ENCODE data around the gene NOL12. TPM values are rescaled to one million over a fixed set of nuclear protein-coding genes. Genes with fewer than 3 reads are reported as not detected.
"Not testable (repeated sequence)": the region's sequence is repeated elsewhere in the genome, so short reads cannot be mapped to it uniquely, and the experiment has no call there.

The NOL12 gene
- total RNA-seq, 1 experiment from 2014 or later = 26.2 TPM

DNA sequence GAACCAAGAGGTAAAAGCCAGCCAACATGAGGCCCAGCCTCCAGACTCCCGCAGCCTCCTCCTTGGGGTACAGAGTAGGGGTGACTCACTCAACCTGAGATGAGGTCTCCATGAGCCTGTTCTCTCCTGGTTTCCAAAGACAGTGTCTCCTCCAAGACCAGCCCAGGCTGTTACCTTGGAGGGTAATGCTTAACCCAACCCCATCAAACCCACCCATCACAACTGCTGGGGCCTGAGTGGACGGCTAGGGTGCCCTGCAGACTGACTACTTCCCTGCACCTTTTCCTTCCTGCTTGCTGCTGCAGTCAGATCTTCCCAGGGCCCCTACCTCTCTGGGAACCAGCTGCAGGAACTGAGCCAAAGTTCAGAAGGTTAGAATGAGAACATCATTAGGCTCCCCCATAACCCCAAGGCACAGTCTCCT is 5.1 kb upstream of the NOL12 start:
- Histone ChIP-seq H3K27ac (no peak overlapping the region), H3K9me3 (replicated peaks) (no peaks in the 10 kb centered on the region), H3K4me1 (0 out of 2 replicates have a peak, but pooled peaks cover 2% of the 10 kb centered on the region), H3K36me3 (peaks cover 7% of the 10 kb centered on the region; the same call in 1 of the 2 replicates), H3K27me3 (no peaks in the 10 kb centered on the region), H3K4me3 (no peak overlapping the region)
- no peak for DNase-seq

DNA sequence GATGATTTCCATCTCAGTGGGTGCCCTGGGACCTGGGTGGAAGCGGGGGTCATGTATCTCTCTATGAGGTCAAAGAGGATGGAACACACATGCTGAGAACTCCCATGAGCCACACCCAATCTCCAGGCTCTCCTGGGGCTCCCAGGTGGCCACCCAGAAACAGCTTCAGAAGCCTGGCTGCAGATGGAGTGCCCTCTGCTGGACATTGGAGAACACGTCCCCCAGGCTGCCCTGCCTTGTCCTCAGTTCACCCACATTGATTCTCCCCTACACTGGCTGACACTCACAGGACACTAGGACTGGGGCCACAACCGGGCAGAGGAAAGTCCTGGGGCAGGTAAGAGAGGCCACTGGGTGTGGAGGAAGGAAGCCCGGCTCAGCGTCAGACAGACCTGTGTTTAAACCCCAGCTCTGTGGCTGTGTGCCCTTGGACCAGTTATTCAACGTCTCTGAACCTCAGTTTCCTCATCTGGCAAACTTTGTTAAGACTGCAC is 4.5 kb upstream of the NOL12 start:
- Histone ChIP-seq H3K4me3 (no peak overlapping the region), H3K27ac (no peak overlapping the region), H3K9me3 (replicated peaks) (no peaks in the 10 kb centered on the region), H3K27me3 (no peaks in the 10 kb centered on the region), H3K36me3 (peaks cover 7% of the 10 kb centered on the region; the same call in 1 of the 2 replicates), H3K4me1 (0 out of 2 replicates have a peak, but pooled peaks cover 2% of the 10 kb centered on the region)
- DNase-seq = peak; percentile 77 to 88

DNA sequence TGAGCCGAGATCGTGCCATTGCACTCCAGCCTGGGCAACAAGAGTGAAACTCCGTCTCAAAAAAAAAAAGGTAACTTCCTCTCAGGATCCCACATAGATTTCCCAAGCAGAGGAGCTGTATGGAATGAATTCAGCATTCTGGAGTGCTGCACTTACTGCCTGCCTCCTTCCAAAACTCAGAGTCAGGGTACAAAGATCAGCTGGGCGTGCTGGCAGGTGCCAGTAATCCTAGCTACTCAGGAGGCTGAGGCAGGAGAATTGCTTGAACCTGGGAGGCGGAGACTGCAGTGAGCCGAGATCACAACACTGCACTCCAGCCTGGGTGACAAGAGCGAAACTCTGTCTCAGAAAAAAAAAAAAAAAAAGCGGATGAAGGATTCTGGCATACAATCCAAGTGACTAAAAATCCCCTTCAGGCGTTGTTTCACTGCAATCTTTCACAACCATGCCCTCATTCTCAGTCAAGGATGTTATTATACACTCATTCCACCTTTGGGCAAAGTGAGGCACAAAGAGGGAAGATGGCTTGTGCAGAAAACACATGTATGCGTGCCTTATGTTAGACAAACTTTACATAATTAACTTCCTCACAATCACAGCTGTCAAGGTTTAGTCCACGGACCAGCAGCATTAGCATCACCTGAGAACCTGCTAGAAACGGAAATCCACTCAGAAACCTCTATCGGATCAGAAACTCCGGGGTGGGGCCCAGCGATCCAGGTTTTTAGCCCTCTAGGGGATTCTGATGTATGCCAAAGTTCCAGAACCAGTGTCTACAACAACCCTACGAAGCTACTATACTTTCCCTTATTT is 1.1 kb upstream of the NOL12 start:
- H3K4me3 ChIP-seq = no peak overlapping the region
- DNase-seq = no peak
- no peaks in the 10 kb centered on the region for H3K9me3 ChIP-seq (replicated peaks)
- no peaks in the 10 kb centered on the region for H3K4me1 ChIP-seq
- H3K27ac ChIP-seq = no peak overlapping the region
- H3K36me3 ChIP-seq = 0 out of 2 replicates have a peak, but pooled peaks cover 6% of the 10 kb centered on the region
- H3K27me3 ChIP-seq = no peaks in the 10 kb centered on the region

DNA sequence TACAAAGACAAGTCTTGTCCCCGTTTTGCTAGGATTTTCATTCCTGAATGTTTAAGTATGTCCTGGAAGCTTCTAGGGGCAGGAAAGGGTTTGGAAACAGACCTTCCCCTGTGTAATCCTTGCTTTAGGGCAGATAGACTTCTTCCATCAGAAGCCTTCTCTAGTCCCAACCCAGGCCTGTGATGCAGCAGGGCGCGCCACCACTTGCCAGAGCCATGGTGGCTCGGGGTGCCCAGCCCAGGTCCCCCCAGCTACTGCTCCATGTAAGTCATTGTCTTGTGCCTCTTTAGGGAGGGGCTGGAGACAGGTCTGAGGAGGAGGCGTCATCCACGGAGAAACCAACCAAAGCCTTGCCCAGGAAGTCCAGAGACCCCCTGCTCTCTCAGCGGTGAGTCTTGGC is 4.3 kb downstream of the NOL12 start:
- Histone ChIP-seq H3K9me3 (replicated peaks) (no peaks in the 10 kb centered on the region), H3K36me3 (peaks cover 15% of the 10 kb centered on the region), H3K27me3 (no peaks in the 10 kb centered on the region), H3K4me3 (no peak overlapping the region), H3K27ac (no peak overlapping the region), H3K4me1 (no peaks in the 10 kb centered on the region)
- DNase-seq = no peak

DNA sequence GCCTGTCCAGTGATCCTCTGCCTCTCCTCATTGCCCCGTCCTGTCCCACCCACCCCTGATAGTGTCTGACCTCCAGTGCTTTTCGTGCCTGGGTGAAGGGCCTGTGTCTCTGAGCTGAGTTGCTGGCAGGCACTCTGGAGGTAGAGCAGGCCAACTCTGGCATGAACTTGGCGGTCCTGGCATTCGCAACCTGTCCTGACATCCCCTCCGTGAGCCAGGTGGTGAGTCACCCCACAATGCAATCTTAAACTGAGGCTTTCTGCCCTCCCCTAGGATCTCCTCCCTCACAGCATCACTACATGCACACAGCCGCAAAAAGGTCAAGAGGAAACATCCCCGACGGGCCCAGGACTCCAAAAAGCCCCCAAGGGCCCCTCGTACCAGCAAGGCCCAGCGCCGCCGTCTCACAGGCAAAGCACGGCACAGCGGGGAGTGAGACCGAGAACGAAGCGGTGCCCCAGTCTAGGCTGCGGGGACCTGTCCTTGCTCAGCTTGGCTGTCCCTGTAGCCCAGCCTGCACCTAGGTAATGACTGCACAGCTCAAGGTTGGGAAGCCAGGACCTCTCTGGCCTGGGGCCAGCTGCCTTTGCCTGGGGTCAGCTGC is 4.9 kb downstream of the NOL12 start:
- Histone ChIP-seq H3K27ac (no peak overlapping the region), H3K9me3 (replicated peaks) (no peaks in the 10 kb centered on the region), H3K4me1 (no peaks in the 10 kb centered on the region), H3K4me3 (no peak overlapping the region), H3K27me3 (no peaks in the 10 kb centered on the region), H3K36me3 (peaks cover 15% of the 10 kb centered on the region)
- DNase-seq = no peak

DNA sequence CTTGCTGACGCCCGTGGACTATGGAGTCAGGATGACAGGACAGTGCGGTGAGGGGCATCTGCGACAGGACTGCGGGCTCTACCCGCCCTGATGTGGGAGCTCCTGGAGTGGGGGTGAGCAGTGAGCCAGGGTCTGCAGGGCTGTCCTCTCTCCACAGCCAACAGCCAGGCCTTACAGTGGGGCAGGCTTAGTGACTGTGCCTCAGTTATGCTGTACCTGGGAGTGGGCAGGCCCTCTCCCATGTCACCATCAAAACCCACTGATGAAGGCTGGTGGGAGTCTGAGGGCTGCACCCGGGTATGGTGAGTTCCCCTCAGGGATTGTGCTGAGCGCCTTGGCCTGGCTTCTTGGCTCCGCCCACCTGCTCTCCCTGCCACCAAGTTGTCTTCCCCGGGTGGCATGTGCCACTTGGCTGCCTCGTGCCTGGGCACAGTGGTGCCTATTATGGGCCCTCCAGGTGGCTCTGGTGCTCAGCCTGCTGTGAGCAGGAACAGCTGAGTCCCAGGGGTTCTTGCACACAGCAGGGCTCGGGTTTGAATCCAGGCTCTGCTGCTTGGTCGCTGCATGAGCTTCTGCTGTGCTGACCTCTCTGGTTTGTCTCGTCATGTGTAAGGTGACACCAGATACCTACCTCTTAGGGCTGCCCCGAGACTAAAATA is 6.6 kb downstream of the NOL12 start:
- peaks cover 15% of the 10 kb centered on the region for H3K36me3 ChIP-seq
- H3K27ac ChIP-seq = no peak overlapping the region
- no peaks in the 10 kb centered on the region for H3K4me1 ChIP-seq
- H3K9me3 ChIP-seq (replicated peaks) = no peaks in the 10 kb centered on the region
- no peaks in the 10 kb centered on the region for H3K27me3 ChIP-seq
- no peak for DNase-seq
- H3K4me3 ChIP-seq = no peak overlapping the region

DNA sequence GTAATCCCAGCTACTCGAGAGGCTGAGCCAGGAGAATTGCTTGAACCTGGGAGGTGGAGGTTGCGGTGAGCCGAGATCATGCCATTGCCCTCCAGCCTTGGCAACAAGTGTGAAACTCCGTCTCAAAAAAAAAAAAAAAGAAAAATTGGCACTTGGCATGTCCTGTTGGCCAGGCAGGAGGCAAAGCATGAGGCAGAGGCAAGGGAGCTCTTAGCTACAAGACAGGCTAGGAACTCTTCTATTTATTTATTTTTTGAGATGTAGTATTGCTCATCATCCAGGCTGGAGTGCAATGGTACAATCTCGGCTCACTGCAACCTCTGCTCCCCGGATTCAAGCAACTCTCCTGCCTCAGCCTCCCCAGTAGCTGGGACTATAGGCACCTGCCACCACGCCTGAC is 8.0 kb downstream of the NOL12 start:
- H3K27me3 ChIP-seq = not testable (repeated sequence)

DNA sequence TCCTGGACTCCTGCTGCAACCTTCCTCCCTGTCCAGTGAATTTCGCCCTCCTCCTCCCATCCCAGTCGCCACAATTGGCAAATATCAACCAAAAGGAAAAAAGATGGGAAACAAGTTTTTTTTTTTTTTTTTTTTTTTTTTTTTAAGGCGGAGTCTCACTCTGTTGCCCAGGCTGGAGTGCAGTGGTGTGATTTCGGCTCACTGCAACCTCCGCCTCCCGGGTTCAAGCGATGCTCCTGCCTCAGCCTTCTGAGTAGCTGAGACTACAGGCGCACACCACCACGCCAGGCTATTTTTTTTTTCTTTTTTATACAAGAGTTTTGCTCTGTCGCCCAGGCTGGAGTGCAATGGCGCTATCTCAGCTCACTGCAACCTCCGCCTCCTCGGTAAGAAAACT is 10.1 kb downstream of the NOL12 start:
- peak overlapping the region; percentile 47 for H3K4me3 ChIP-seq
- H3K27me3 ChIP-seq; H3K9me3 ChIP-seq (replicated peaks); H3K36me3 ChIP-seq; DNase-seq; H3K27ac ChIP-seq; H3K4me1 ChIP-seq: not testable (repeated sequence)

More for the DNA sequence above, 8.0 kb downstream of the NOL12 start:
- not testable (repeated sequence) for H3K4me3 ChIP-seq; H3K27ac ChIP-seq; H3K9me3 ChIP-seq (replicated peaks); H3K4me1 ChIP-seq; DNase-seq
- peaks cover 13% of the 10 kb centered on the region for H3K36me3 ChIP-seq

DNA sequence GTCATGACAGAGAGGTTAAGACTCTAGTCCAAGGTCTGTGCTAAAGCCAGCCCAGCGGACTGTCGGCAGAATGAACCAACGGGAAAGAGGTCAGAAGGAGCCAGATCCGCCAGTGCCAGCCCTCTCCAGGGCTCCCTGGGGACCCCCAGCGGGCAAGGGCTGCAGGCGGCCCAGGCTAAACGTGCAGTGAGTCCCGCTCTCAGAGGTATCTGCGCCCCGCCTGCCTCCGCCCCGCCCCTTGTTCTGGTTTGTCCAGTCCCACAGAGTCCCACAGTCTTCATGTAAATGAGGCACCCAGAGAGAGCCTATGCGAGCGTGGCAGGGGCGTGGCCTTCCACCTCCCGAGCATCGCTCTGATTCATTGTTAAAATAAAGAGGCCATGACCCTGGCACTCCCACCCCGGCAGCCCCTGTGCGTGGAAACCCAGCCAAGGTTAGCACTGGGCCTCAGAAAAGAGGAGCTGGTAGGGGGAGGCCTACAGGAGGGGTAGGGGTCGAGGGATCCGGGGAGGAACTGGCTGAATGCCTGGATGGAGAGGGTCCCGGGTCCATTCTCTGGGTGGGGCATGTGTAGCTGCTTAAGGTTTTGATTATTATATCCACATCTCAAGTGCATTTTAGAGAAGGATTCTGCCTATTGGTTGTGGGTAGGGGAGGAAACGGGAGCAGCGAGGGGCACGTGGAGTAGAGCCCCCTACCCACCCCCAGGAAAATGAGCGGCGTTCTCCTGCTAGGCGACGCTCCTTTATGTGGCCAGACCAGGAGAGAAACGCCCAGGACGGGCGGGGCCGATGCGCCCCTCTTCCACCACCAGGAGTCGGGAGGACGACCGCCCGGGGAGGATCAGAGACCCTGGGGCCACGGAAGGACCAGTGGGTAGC is 10.8 kb downstream of the NOL12 start, which contains the start of gene TRIOBP:
TSS of gene TRIOBP (plus strand) at position 392 of the 881 bp plus-strand sequence. CDS start 4,318 bp downstream, outside the sequence.
- Histone ChIP-seq H3K9me3 (replicated peaks) (no peaks in the 10 kb centered on the region), H3K36me3 (peaks cover under 1% of the 10 kb centered on the region; the same call in 1 of the 2 replicates), H3K27ac (no peak within 1 kb of the TSS), H3K27me3 (no peaks in the 10 kb centered on the region), H3K4me3 (peak within 1 kb of the TSS; percentile 47), H3K4me1 (no peaks in the 10 kb centered on the region)
- DNase-seq = peak; percentile 98 to 99

DNA sequence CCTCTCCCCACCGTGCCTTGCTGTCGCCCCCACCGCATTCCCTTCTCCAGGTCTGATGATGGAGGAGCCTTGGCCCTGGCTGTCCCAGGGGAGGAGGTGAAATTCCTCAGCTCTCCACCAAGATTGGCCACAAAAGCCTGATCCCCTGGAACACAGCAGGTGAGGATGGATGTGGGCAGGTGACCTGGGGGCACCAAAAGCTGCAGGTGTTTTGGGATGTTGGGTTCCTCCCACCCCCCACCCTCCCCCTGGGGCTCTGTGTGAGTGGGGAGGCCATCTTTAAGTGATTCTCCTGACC is 11.3 kb downstream of the NOL12 start:
- no peak for DNase-seq
- Histone ChIP-seq H3K4me1 (no peaks in the 10 kb centered on the region), H3K36me3 (no peaks in the 10 kb centered on the region), H3K4me3 (peak overlapping the region; percentile 47), H3K27me3 (no peaks in the 10 kb centered on the region), H3K27ac (no peak overlapping the region), H3K9me3 (replicated peaks) (no peaks in the 10 kb centered on the region)

DNA sequence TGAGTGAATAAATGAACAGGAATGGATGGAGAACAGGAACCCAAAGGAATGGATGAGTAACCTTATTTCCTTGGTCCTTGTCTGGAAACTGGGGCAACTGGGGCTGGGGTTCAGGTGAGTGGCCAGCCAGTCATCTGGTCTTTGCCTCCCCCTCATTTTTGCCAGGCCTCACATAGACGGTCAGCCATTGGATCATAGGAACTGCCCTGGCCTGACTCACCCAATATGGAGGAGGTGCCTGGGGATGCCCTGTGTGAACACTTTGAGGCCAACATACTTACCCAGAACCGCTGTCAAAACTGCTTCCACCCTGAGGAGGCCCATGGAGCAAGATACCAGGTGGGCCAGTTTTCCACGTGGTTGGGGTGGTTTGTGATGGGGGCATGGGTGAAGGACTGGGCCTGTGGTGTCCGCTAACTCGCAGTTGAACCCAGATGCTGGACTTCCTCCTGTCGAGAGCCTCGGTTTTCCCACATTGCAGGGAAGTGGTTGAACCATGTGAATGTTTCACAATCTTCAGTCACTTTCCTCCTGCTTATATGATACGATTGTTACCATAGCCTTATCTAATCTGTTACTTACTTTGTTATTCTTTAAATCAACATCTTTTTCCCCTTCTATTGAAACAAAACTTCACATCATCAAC is 15.1 kb downstream of the NOL12 start:
- DNase-seq = no peak
- H3K4me3 ChIP-seq = no peak overlapping the region

DNA sequence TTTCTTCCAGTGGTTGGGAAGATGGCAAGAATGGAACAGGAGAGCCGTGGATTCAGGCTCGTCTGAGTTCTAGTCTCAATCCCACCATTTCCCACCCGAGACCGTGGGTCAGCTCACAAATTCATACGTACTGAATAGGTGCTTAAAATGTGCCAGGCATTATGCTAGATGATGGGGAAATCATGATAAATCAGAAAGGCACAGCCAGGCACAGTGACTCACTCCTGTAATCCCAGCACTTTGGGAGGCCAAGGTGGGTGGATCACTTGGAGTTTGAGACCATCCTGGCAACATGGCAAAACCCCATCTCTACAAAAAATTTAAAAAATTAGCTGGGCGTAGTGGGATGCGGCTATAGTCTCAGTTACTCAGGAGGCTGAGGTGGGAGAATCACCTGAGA is 17.8 kb downstream of the NOL12 start:
- Histone ChIP-seq H3K36me3 (no peaks in the 10 kb centered on the region), H3K27me3 (no peaks in the 10 kb centered on the region), H3K4me1 (no peaks in the 10 kb centered on the region), H3K9me3 (replicated peaks) (no peaks in the 10 kb centered on the region), H3K27ac (no peak overlapping the region), H3K4me3 (no peak overlapping the region)
- DNase-seq = no peak

More for the DNA sequence above, 15.1 kb downstream of the NOL12 start:
- Histone ChIP-seq H3K9me3 (replicated peaks) (no peaks in the 10 kb centered on the region), H3K36me3 (no peaks in the 10 kb centered on the region), H3K27ac (no peak overlapping the region), H3K4me1 (no peaks in the 10 kb centered on the region), H3K27me3 (no peaks in the 10 kb centered on the region)

DNA sequence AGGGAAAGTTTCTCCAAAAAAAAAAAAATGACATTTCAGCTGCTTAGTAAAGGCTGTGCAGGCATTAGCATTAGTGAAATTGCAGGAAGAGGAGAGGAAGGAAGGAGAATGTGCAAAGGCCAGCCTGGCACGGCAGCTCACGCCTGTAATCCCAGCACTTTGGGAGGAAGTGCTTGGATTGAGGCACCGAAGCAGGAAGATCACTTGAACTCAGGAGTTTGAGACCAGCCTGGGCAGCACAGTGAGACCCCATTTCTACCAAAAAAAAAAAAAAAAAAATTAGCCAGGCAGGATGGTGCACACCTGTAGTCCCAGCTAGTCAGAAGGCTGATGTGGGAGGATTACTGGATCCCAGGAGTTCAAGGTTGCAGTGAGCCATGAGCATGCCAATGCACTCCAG is 18.5 kb downstream of the NOL12 start:
- no peaks in the 10 kb centered on the region for H3K36me3 ChIP-seq
- H3K4me1 ChIP-seq = no peaks in the 10 kb centered on the region
- H3K4me3 ChIP-seq = no peak overlapping the region
- no peak for DNase-seq
- no peaks in the 10 kb centered on the region for H3K27me3 ChIP-seq
- no peak overlapping the region for H3K27ac ChIP-seq
- H3K9me3 ChIP-seq (replicated peaks) = no peaks in the 10 kb centered on the region

DNA sequence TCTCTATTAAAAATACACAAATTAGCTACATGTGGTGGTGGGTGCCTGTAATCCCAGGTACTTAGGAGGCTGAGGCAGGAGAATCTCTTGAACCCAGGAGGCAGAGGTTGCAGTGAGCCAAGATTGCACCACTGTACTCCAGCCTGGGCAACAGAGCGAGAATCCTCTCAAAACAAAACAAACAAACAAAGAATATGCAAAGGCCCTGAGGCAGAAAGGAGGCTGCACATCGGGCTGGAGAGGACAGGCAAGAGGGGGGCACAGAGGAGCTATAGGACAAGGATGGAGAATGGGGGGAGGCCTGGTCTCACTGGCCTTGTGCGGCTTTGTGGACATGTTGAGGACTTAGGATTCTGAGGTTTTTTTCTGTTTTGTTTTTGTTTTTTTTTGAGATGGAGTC is 19.1 kb downstream of the NOL12 start:
- DNase-seq = no peak
- Histone ChIP-seq H3K9me3 (replicated peaks) (no peaks in the 10 kb centered on the region), H3K27ac (no peak overlapping the region), H3K4me1 (no peaks in the 10 kb centered on the region), H3K27me3 (no peaks in the 10 kb centered on the region), H3K4me3 (no peak overlapping the region), H3K36me3 (no peaks in the 10 kb centered on the region)
